HG03060 (cell line): ENCODE data around the gene GABRB2.
"Not testable (repeated sequence)": the region's sequence is repeated elsewhere in the genome, so short reads cannot be mapped to it uniquely, and the experiment has no call there.

Experiments
- ATAC-seq: cut with Tn5 transposase; IDR thresholded peaks from one replicate; pipeline ENCODE4 v1.9.1; 2021; ENCODE audit warnings: low read depth, moderate number of reproducible peaks; ENCODE audit not compliant: unreplicated experiment

Gene GABRB2

DNA sequence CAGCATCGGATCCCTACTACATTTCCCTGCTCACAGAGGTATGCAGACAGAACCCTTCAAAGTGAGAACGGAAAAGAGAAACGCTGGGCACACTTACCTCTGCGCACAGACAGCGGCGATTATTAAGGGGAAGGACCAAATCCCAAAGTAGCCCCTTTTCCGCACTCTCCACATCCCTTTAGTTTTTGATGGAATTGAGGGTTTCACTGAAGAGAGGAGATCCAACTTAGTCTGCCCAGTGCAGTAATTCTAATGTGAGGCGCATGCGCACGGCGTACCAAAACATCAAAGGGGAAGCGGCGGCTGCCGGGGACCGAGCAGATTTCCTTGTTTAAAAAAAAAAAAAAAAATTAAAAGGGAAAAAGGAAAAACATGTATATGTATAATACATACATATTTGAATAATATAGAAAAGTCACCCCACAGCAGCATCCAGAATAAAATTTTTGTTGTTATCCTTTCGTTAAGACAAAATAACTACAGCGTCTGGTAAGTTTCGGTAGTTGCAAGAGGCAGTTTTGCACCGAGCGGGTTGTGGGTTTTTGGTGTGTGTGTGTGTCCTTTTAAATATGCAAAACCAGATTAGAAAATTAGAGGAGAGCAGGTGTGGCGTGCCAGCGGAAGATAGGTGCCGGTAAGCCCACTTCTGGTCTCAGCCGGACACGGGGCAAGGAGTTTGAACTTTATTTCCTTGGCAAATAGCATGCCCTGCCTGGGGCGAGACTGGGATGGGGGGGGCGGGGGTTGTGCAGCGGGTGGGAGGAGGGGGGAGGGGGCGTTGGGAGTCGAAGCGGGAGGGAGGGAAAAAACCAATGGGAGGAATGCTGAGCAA lies at the start of gene GABRB2:
Gene GABRB2 (minus strand): TSS at position 256 of the 832 bp plus-strand sequence. CDS start 82 bp downstream, at position 174.
- peak; percentile 55 for ATAC-seq

DNA sequence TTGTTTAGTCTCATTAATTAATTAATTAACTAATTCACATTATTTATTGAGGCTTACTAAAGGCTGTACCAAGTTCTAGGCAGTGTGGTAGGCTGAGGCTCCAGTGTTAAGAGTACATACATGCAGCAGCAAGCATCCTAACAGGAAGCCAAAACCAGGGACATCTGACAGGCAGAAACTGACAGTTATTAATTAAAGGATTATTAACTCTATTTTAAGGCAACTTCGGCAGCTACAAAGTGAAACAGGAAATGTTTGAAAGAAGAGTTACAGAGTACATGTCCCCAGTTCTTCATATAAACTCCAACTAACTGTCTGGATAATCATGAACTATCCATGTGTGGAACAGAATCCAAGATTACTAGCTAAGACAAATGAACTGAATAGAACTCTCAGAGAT lies 39.3 kb upstream of the GABRB2 start:
- no peak for ATAC-seq

DNA sequence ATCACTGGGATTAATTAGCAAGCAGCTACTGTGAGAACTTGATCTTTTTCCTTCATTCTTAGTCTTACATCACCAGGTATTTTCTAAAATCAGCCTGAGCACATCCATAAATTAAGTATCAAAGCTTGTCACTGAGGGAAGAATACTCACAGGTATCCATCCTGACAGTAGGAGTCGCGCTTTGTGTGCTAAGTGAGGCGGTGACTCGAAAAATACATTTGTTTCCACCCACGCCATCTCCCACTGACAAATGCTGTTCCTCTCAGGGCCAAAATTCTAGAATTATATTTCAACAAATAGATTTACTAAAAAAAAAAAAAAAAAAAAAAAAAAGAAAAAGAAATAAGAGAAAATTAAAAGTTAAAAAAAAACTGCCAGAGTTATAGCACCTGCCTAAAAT lies 34.1 kb upstream of the GABRB2 start:
- ATAC-seq, result no peak

DNA sequence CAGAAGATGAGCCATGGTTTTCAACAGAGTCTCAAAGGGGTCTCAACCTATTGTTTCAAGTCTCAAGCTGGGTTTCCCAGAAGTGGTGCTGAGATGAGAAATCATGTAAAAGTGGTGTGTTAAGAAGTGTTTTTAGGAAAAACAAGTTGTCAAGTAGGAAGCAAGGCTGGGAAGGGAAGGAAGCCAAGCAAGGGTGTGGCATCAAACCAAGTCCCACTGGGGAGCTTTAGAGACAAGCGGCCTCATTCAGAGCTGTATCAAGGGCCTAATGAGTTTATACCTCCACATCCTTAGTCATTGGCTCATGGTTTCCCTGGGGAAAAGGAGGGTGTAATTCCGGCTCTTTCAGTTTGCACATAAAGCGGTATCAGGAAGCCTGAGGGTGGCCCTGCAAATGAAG lies 26.4 kb upstream of the GABRB2 start:
- ATAC-seq, result no peak

DNA sequence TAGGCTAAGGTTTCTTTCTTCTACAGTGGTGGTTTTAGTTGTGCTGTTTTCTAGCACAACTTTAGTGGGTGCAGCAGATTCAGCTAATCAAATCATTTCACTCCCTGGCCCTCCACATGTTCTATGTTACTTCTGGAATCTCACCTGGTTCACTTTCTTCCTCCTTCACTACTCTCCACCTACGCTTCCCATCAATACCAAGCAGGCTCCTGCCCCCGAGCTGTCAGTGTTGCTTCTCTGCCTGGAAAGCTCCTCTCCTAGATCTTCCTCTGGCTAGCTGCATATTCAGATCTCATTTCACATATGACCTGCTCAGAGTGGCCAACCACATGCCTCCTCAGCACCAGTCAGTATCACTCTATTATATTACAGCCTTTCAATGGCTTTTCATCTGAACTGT lies 19.6 kb upstream of the GABRB2 start:
- no peak for ATAC-seq

DNA sequence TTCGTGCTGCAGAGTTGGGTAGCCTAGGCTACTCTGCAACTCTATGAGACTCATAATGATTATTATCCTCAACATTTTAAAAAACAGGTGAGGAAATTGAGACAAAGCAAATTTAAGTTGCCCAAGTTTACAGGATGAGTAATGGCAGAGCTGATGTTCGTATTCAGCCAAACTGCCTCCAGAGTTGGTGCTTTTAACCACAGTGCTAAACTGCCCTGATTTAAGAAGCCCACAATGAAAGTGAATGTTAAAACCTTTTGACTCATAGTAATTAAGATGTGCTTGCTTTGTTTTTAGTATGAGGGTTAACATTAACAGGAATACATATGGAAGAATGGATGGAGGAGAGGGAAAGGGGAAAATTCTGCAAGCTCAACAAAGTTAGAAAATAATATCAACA lies 15.9 kb upstream of the GABRB2 start:
- ATAC-seq, result no peak

DNA sequence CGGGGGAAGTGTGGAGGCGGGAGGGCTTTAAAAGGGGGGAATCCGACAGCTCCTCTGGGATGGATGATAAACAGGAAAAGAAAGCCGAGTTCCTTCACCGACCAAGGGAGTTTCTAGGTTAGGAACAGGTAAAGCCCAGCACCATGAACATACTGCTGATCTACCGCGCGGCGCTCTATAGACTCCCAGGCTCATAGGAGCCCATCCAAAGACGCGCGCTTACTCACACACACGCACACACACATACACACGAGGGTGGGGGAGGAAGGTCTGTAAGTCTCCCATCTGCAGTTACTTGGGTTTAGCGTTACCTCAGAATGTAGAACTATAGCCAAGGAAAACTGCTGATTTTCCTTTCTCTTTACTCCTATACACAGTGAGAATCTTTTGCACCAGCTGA lies 2.6 kb upstream of the GABRB2 start:
- ATAC-seq, result no peak

DNA sequence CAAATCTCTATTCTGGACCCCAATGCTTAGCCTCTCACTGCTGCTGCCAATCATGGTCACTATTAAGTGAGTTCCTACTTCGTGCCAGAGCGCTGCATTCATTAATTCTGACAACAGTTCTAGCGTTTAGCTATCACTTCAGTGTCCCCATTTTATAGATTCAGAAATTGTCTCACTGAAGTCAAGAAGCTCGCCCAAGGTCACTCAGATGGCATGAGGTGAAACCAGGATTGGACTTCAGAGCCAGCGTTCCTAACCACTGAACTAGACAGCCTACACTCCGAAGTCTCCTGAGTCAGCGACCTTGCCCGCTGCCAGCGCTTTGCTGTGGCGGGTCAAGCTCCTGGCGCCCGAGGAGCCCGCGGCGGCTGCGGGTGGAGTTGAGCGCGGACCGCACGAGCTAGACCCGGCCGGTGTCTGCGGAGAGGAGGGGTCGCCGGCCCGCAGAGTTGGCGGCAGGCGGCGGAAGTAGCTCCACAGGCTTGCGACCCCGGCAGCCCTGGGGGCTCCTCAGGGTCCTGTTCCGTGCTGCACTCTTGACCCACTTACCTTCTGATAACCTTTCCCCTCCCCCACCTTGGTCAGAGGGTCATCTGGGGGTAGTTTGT lies 2.1 kb upstream of the GABRB2 start:
- no peak for ATAC-seq

DNA sequence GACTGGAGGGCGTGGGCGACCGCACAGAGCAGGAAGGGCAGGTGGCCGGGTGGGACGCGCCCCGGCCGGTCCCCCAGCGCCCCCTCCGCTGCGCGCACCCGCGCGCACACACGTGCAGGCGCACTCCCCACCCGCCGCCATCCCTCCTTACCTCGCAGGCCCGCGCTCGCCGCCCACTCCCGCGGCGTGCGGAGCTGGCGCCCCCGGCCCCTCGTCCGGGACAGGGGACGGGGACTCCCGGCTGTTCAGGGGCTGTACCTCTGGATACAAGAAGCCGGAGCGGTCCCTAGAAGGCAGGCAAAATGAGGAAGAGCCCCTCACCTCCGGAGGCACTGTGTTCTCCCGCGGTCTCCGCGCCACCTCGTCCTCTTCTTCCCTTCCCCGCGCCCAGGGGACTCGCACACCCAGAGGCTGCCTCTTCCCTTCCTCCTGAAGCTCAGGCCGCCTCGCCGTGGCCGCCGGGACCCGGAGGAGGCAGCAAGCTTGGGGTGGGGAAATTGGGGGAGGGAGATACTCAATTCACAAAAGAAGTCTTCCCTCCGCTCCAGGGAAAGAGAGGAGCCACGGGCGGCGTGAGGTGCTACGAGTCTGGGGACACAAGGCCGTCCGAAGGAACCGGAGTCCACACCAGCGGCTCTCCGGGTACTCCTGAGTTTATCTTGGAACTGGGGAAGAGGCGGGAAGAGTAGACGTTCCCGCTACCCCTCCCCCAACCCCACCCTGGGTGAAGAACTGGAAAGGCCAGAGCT lies 1.4 kb upstream of the GABRB2 start:
- no peak for ATAC-seq

DNA sequence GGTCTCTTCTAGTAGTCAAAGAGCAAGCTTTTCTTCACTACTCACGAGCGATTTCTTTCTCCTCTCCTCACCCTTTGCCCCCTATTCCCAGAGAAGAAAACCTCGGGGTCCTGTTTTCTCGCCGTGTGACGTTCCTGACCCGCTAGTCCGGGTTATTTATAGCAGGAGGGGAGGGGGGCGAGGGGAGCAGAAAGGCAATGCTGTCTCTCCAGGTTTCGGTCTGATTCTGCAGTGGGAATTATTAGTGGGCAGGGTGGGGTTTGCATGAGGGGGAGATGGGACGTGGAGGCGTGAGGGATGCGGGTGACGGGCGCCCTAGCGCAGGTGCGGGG lies 847 bp upstream of the GABRB2 start:
- no peak for ATAC-seq

DNA sequence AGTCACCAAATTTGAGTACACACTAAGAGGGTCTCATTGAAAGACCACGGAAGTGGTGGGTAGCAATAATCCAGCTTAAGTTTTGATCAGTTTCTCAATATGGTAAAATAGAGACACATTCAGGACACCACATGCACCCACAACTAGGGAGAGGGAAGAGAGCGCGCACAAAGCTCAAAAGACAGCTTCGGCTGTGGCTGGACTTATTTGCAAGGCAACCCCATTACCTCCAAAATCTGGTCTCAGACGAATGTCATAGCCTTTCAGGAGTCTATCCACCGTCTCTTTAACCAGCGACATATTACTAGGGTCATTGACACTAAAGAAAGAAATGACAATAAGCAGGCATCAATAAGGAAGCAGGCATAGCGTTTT lies 443 bp downstream of the GABRB2 start:
- ATAC-seq, result no peak

DNA sequence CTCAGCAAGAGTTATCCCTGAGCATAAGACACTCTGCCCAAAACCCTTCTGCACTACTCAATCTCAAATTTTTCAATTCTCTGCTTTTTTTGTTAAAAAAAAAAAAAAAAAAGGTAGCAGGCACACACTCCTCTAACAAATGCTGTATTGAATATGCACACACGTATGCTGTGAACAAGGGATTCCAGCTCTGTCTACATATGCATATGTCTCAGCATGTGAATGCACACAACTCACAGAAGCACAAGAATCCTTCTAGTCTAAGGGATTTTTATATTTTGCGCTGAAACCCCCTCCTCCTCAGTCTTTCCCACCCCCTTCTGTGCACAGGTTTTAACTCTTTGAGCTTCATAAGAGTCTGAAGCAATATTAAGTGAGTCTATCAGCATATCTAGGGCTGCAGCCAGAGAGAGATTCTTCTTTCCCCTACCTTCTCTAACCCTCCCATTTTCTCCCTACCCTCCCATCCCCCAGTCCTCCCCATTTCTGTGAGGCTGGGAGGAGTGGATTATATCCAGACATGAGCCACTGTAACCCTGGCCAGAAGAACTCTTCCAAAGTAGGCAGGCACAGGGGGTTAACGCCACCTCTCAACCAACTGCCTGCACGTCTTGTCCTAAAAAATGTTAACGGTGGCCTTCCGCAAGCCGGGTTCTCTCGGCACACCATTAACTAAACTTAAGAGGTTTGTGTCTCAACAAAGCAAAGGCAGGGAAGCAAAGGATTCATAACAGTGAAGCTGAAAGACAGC lies 1.0 kb downstream of the GABRB2 start:
- no peak for ATAC-seq

DNA sequence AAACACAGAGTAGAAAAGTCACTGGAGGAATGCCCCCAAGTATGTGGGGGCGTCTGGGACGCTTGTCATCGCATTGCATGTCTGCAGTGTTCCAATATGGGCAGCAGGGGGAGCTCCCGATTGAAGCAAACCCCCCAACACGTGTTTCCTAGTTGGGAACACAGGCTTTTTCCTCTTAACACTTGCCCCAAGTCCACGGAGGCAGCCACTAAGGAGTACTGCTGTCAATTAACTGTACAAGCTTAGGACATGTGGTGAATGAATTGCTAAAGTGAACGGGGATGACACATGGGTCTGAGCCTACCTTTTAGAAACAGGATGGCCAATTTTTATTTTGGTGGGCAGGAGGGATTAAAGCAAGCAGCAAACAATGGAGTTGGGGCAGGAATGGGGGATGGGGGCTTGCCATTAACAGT lies 2.2 kb downstream of the GABRB2 start:
- ATAC-seq, result peak; percentile 41

DNA sequence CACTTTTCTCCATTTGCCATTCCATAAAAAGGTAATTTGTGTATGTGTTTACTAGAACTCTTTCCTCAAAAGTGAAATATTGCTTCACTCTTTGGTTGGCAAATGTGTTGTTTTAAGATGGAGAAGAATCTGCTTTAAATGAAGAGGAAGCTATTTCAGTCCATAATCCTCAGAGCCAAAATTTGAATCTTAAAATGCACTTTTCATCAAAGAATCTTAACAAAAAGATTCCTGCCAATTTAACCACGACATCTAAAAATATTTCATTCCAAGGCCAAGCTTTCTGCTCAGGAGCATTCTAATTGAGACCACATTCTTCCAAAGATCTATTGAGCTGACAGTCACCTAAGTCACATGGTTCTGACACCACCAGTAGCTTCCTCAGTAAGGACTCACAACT lies 7.5 kb downstream of the GABRB2 start:
- no peak for ATAC-seq

DNA sequence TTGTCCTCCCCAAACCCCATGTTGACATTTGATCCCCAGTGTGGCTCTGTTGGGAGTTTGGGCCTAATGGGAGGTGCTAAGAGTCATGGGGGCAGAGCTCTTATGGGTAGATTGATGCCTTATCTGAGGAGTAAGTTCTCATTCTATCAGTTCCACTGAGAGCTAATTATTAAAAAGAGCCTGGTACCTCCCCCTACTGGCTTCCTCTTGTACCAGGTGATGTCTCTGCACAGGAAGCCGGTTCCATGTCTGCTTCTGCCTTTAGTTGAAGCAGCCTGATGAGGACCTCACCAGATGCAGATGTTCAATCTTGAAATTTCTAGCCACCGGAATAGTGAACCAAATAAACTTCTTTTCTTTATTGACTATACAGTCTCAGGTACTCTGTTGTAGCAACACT lies 10.8 kb downstream of the GABRB2 start:
- ATAC-seq, result no peak

DNA sequence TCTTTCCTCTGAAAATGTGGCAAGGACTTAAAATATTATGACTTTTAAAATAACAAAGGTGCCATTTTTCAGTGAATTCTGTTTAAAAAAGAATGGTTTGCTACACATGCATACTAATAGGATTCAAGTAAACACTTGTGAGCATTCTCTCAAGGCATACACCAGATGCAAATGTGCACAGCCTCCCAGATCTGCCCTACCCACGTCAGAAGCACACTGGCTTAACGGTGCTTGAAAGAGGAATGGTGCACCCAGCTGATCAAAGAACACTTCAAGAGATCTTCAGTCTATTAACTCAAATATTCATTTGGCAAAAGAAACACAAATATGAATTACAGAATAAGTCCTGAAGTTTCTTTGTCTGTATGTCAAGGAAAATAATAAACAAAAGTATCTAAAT lies 15.8 kb downstream of the GABRB2 start:
- ATAC-seq, result no peak

DNA sequence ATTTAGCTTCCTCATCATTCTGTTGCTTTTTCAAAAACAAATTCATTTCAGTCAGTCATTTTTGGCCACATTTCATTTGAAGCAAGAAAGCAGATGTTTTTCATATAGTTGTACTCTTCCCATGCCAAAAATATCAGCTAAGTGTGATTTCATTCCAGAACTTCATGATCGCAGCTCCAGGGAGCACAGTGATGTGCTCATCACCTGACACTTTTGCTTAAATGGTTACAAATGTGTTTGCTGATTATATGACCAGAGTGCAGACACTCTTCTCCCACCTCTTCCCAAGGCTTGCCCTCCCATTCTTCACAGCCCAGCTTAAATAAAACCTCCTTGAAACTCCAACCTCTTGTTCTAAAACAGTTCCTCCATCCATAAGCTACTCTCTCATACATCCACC lies 32.6 kb downstream of the GABRB2 start:
- ATAC-seq, result no peak

DNA sequence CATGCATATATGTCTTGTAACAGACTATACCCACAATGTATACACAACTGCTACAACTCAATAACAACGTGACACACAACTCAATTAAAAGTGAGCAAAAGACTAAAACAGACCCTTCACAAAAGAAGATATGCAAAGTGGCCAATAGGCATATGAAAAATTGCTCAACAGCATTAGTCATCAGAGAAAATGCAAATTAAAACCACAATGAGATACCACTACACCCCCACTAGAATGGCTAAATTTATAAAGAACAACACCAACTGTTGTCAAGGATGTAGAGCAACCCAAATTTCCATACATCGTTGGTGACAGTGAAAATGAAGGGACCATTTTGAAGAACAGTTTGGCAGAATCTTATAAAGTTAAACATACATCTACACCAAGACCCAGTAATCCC lies 38.9 kb downstream of the GABRB2 start:
- ATAC-seq, result peak; percentile 63

DNA sequence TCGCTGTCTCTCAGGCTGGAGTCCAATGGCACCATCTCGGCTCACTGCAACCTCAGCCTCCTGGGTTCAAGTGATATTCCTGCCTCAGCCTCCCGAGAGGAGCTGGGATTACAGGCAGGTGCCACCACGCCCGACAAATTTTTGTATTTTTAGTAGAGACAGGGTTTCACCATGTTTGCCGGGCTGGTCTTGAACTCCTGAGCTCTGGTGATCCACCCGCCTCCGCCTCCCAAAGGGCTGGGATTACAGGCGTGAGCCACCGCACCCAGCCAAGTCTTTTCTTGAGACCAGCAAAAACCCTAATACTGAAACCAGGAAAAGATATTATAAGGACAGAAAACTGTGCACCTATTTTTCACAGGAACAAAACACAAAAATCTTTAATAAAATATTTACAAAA lies 41.4 kb downstream of the GABRB2 start:
- ATAC-seq, result not testable (repeated sequence)

DNA sequence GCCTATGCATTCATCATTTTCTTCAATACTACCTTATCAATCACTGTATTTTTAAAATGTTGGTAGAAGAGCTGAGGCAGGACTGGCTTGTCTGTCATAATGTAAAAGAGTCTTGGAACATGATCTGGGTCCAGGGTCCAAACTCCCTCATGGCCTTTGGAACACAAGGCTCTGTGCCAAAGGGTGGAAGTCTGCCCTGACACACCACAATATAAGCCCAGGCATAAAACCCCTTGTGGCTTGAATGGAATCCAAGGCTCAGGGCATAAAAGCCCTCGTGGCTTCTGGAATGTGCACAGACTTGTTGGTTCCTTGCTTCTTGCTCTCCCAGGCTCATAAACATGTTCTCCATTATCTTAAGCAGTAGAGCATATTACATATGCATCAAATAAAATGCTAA lies 48.0 kb downstream of the GABRB2 start:
- ATAC-seq, result no peak

DNA sequence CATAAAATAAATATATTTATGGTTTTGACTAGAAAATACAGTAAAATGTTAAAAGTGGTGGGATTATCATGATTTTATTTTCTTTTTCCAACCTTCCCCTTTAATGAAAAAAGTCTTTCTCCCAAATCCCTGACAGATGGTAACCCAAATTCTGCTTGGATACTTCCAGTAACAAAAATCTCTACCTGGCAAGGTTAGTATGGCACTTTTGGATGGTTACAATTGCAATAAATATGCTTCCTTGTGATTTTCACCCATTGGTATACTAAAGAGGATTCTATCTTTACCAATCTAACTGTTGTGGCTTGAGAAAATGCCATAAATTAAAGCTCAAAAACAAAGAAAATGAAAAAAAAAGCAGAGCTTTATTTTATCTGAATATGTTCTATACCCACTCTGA lies 62.8 kb downstream of the GABRB2 start:
- ATAC-seq, result no peak
